ENCODE data around the gene UNC5B.

The UNC5B gene

GRCh38 chr10:71205468-71205867, 6.9 kb upstream of the UNC5B start:
- Histone ChIP-seq H3K9me3 (ENCODE audit: severe bottlenecking) (no peaks in the 10 kb centered on the region), H3K4me3 (ENCODE audit: severe bottlenecking) (no peak overlapping the region), H3K27ac (ENCODE audit: poor library complexity, severe bottlenecking) (no peak overlapping the region), H3K4me1 (ENCODE audit: insufficient read depth, poor library complexity, severe bottlenecking) (no peaks in the 10 kb centered on the region), H3K27me3 (ENCODE audit: insufficient read depth, poor library complexity, severe bottlenecking) (peaks cover 13% of the 10 kb centered on the region), H3K36me3 (ENCODE audit: low read depth) (no peaks in the 10 kb centered on the region)
- DNase-seq (ENCODE audit: low spot score) (no peak), ATAC-seq (ENCODE audit: low read depth) (no peak)
- TF ChIP-seq CTCF (IDR thresholded peaks at IDR 0.05; ENCODE audit: poor library complexity, severe bottlenecking) = no peak

DNA sequence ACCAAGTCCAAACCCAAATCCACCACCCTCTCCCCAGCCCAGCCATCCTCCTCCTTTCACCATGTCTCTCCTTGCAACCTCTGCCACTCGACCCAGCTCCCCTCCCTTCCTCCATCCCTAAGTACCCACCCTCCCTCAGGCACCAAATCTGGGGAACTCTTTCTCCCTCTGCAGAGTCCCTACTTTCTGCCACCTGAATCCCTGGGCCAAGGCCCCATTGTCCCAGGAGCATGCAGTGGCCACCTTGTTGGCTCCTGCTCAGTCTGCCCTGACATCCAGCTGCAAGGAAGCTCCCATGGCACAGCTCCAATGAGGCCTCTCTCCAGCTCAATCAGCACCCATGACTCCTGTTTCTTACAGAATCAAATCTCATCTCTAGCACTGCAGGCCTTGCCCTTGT, 5.5 kb upstream of the UNC5B start:
- ATAC-seq (ENCODE audit: low read depth) (no peak), DNase-seq (ENCODE audit: low spot score) (no peak)
- Histone ChIP-seq H3K36me3 (ENCODE audit: low read depth) (no peaks in the 10 kb centered on the region), H3K4me1 (ENCODE audit: insufficient read depth, poor library complexity, severe bottlenecking) (peaks cover 3% of the 10 kb centered on the region), H3K4me3 (ENCODE audit: severe bottlenecking) (no peak overlapping the region), H3K9me3 (ENCODE audit: severe bottlenecking) (no peaks in the 10 kb centered on the region), H3K27ac (ENCODE audit: poor library complexity, severe bottlenecking) (no peak overlapping the region), H3K27me3 (ENCODE audit: insufficient read depth, poor library complexity, severe bottlenecking) (peaks cover 24% of the 10 kb centered on the region)
- no peak for TF ChIP-seq CTCF (IDR thresholded peaks at IDR 0.05; ENCODE audit: poor library complexity, severe bottlenecking)

DNA sequence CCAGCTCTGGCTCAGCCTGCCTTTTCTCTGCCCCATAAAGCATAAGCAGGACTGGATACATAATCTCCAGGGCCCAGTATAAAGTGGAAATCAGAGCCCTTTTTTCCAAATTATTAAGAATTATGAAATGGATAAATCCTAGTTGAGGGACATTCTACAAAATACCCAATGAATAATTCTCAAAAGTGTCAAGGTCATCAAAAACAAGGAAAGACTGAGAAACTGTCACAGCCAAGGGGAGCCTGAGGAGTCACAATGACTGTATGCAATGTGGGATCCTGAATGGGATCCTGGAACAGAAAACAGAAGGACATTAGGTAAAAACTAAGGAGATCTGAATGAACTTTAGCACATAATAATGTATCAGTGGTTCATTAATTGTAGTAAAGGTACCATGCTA, 4.8 kb upstream of the UNC5B start:
- DNase-seq (ENCODE audit: low spot score) = no peak
- Histone ChIP-seq H3K36me3 (ENCODE audit: low read depth) (no peaks in the 10 kb centered on the region), H3K27ac (ENCODE audit: poor library complexity, severe bottlenecking) (no peak overlapping the region), H3K9me3 (ENCODE audit: severe bottlenecking) (no peaks in the 10 kb centered on the region), H3K27me3 (ENCODE audit: insufficient read depth, poor library complexity, severe bottlenecking) (peaks cover 24% of the 10 kb centered on the region), H3K4me1 (ENCODE audit: insufficient read depth, poor library complexity, severe bottlenecking) (peaks cover 3% of the 10 kb centered on the region), H3K4me3 (ENCODE audit: severe bottlenecking) (no peak overlapping the region)
- no peak for TF ChIP-seq CTCF (IDR thresholded peaks at IDR 0.05; ENCODE audit: poor library complexity, severe bottlenecking)
- no peak for ATAC-seq (ENCODE audit: low read depth)

GRCh38 chr10:71209352-71209715, 3.0 kb upstream of the UNC5B start:
- peaks cover 24% of the 10 kb centered on the region for H3K27me3 ChIP-seq (ENCODE audit: insufficient read depth, poor library complexity, severe bottlenecking)
- no peak overlapping the region for H3K27ac ChIP-seq (ENCODE audit: poor library complexity, severe bottlenecking)
- peak; percentile 74 for TF ChIP-seq CTCF (IDR thresholded peaks at IDR 0.05; ENCODE audit: poor library complexity, severe bottlenecking)
- DNase-seq (ENCODE audit: low spot score) = no peak
- ATAC-seq (ENCODE audit: low read depth) = no peak
- no peak overlapping the region for H3K4me3 ChIP-seq (ENCODE audit: severe bottlenecking)
- no peaks in the 10 kb centered on the region for H3K36me3 ChIP-seq (ENCODE audit: low read depth)
- H3K9me3 ChIP-seq (ENCODE audit: severe bottlenecking) = no peaks in the 10 kb centered on the region
- peaks cover 6% of the 10 kb centered on the region for H3K4me1 ChIP-seq (ENCODE audit: insufficient read depth, poor library complexity, severe bottlenecking)

DNA sequence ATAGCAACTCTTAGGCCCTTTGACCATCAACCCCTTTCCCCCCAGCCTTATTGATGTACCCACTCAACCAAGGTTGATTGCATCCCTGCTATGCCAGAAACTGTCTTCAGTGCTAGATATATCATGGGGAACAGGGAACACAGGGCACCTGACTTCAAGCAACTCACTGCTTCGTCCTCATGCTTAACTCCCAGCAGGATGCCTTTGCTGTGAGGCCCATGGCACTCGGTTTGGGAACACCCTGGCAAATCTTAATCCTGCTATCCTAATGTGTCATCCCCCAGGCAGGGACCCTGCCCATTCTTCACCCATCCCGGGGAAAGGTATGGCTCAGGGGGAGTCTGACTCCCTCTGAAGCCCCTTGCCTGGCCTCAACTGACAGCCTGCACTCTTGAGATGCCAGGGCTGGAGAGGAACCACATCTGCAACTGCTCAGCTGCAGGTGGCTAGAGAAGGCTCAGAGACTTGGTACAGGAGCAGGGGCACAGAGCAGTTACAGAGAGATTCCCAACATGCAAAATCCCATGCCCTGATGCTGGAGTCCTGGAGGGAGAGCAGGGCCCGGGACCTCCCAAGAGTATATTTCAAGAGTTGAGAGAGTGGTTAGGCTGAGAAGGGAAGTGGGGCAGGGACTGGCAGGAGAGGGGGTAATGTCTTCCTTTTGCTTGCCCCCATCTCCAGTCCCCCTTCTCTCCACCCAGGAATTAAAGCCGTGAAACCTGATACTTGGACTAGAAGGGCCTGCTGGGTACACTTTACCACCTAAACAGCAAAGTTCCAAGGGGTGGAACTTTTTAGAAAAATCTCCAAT, 2.4 kb upstream of the UNC5B start:
- H3K4me1 ChIP-seq (ENCODE audit: insufficient read depth, poor library complexity, severe bottlenecking) = peaks cover 6% of the 10 kb centered on the region
- H3K27me3 ChIP-seq (ENCODE audit: insufficient read depth, poor library complexity, severe bottlenecking) = peaks cover 24% of the 10 kb centered on the region

More for the DNA sequence above, 2.4 kb upstream of the UNC5B start:
- DNase-seq (ENCODE audit: low spot score) (peak; percentile 1), ATAC-seq (ENCODE audit: low read depth) (no peak)
- H3K27ac ChIP-seq (ENCODE audit: poor library complexity, severe bottlenecking) = no peak overlapping the region
- no peaks in the 10 kb centered on the region for H3K9me3 ChIP-seq (ENCODE audit: severe bottlenecking)
- TF ChIP-seq CTCF (IDR thresholded peaks at IDR 0.05; ENCODE audit: poor library complexity, severe bottlenecking) = no peak
- no peak overlapping the region for H3K4me3 ChIP-seq (ENCODE audit: severe bottlenecking)
- H3K36me3 ChIP-seq (ENCODE audit: low read depth) = no peaks in the 10 kb centered on the region

All from RWPE2 (cell line).